OCI-LY3 (cell line): ENCODE results near the gene MIEF2.

ENCODE experiments used
- H2AFZ ChIP-seq: fragments of 200-600, 300-600 bp; shearing (Covaris generic); 2 replicates; pipeline ENCODE4 v1.6.0; 2014; ENCODE audit warnings: antibody characterized with exemption, low read depth, low read length
- H3K27ac ChIP-seq: fragments of 200-600, 300-600 bp; sonication (generic); 2 replicates; pipeline ENCODE4 v1.5.1; 2014; ENCODE audit warnings: mild to moderate bottlenecking, low read length, moderate library complexity, mixed read lengths
- H3K27me3 ChIP-seq: fragments of 200-600, 300-600 bp; sonication (generic); 2 replicates; pipeline ENCODE4 v1.6.1; 2014; ENCODE audit warnings: low read depth, low read length, mixed read lengths
- H3K36me3 ChIP-seq: fragments of 200-600, 300-600 bp; sonication (generic); replicated peaks from 2 replicates; pipeline ENCODE3; 2014; ENCODE audit warnings: low read depth, low read length, mixed read lengths
- H3K4me1 ChIP-seq: fragments of 300-600, 200-600 bp; sonication (generic); 2 replicates; pipeline ENCODE4 v1.6.1; 2014; ENCODE audit warnings: low read length, mixed read lengths
- H3K4me2 ChIP-seq: fragments of 200-600, 300-600 bp; sonication (generic); 2 replicates; pipeline ENCODE4 v1.6.1; 2014; ENCODE audit warnings: low read length, mixed read lengths
- H3K4me3 ChIP-seq: fragments of 300-600, 200-600 bp; sonication (generic); 2 replicates; pipeline ENCODE4 v1.5.1; 2014; ENCODE audit warnings: antibody characterized with exemption, mild to moderate bottlenecking, low read length, moderate library complexity
- H3K79me2 ChIP-seq: fragments of 300-600, 200-600 bp; shearing (Covaris generic); 2 replicates; pipeline ENCODE4 v1.6.1; 2014; ENCODE audit warnings: mild to moderate bottlenecking, low read length, mixed read lengths
- H3K9ac ChIP-seq: fragments of 300-600, 200-600 bp; shearing (Covaris generic); 2 replicates; pipeline ENCODE4 v1.6.0; 2014; ENCODE audit warnings: mild to moderate bottlenecking, low read length, moderate library complexity
- H3K9me3 ChIP-seq: fragments of 200-600, 300-600 bp; shearing (Covaris generic); 2 replicates; pipeline ENCODE4 v1.6.1; 2014; ENCODE audit warnings: low read length, mixed read lengths; ENCODE audit not compliant: insufficient read depth
- H4K20me1 ChIP-seq: fragments of 200-600, 300-600 bp; sonication (generic); 2 replicates; pipeline ENCODE4 v1.6.1; 2016; ENCODE audit warnings: low read length, mixed read lengths; ENCODE audit not compliant: insufficient read depth
- CTCF ChIP-seq: fragments of 200-600, 300-600 bp; sonication (generic); IDR thresholded peaks from 2 replicates; pipeline ENCODE4 v1.5.1; 2014; ENCODE audit warnings: antibody characterized with exemption, low read length, low read depth
- EZH2phosphoT487 ChIP-seq: fragments of 200-600 bp; shearing (Covaris generic); IDR thresholded peaks from 2 replicates; pipeline ENCODE4 v1.6.1; 2018; ENCODE audit warnings: antibody characterized with exemption, mixed run types, low read depth

Gene MIEF2

DNA sequence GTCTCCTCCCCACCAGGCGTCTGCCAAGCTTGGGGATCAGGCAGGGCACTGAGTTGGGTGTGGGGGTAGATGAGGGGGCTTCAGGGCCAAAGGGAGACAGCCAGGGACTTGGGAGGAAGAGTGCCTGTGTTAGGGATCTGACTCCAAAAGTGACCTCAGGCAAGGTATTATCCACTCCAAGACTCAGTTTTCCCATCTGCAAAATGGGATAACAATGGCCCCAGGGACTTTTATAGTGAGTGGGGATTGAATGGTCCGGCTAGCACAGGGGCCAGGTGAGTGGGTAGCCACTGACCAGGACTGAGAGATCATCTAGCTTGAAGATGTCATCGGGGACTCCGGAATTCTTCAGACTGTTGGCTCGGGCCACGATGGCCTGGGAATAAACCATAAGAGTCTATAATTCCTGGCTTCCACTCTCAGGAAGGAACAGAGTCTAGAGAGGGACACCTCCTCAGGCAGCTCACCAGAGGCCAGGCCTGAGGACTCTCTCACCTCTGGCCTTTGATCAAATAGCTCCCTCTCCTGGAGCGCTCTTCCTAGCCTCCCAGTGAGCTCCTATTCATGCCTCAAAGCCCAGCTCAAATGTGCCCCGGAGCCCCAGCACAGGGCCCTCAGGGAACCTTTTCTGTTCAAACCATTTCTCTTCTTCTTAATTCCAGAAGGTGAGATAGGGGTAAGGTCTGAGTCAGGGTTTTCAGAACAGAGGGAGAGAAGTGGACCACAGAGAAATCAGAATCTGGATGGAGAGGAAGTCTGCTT lies 5.4 kb upstream of the MIEF2 start:
- H3K79me2 ChIP-seq, result peaks cover 12% of the 10 kb centered on the region; the same call in 1 of the 2 replicates
- TF ChIP-seq CTCF (no peak), EZH2phosphoT487 (no peak)
- H3K9ac ChIP-seq, result no peak overlapping the region
- no peaks in the 10 kb centered on the region for H3K27me3 ChIP-seq
- H4K20me1 ChIP-seq, result no peaks in the 10 kb centered on the region
- H3K9me3 ChIP-seq, result no peaks in the 10 kb centered on the region
- H2AFZ ChIP-seq, result no peak overlapping the region
- H3K4me3 ChIP-seq, result no peak overlapping the region
- no peaks in the 10 kb centered on the region for H3K36me3 ChIP-seq
- H3K4me2 ChIP-seq, result no peak overlapping the region
- peaks cover 10% of the 10 kb centered on the region for H3K4me1 ChIP-seq
- H3K27ac ChIP-seq, result no peak overlapping the region

- H4K20me1 ChIP-seq, result no peaks in the 10 kb centered on the region
- peaks cover 12% of the 10 kb centered on the region; the same call in 1 of the 2 replicates for H3K79me2 ChIP-seq
- H3K4me1 ChIP-seq, result peaks cover 10% of the 10 kb centered on the region
- no peak overlapping the region for H3K9ac ChIP-seq
- H2AFZ ChIP-seq, result no peak overlapping the region
- H3K27me3 ChIP-seq, result no peaks in the 10 kb centered on the region
- H3K4me3 ChIP-seq, result no peak overlapping the region
- no peak overlapping the region for H3K4me2 ChIP-seq
- TF ChIP-seq CTCF (no peak), EZH2phosphoT487 (no peak)
- no peaks in the 10 kb centered on the region for H3K9me3 ChIP-seq
- no peak overlapping the region for H3K27ac ChIP-seq
- no peaks in the 10 kb centered on the region for H3K36me3 ChIP-seq
Observed at GRCh38 chr17:18256351-18256750, 4.1 kb upstream of the MIEF2 start.

GRCh38 chr17:18256776-18257175 lies 3.7 kb upstream of the MIEF2 start:
- no peaks in the 10 kb centered on the region for H3K36me3 ChIP-seq

More at GRCh38 chr17:18256776-18257175, 3.7 kb upstream of the MIEF2 start:
- Histone ChIP-seq H4K20me1 (no peaks in the 10 kb centered on the region), H3K9me3 (no peaks in the 10 kb centered on the region), H3K27me3 (no peaks in the 10 kb centered on the region), H3K27ac (no peak overlapping the region), H3K4me3 (no peak overlapping the region), H3K4me1 (peaks cover 10% of the 10 kb centered on the region), H3K9ac (no peak overlapping the region), H3K4me2 (peak overlapping the region; percentile 69), H2AFZ (no peak overlapping the region), H3K79me2 (peaks cover 12% of the 10 kb centered on the region; the same call in 1 of the 2 replicates)
- TF ChIP-seq CTCF (no peak), EZH2phosphoT487 (no peak)
